K562 (cell line): Measurements from ENCODE around the gene NPFF. TPM values are rescaled to one million over a fixed set of nuclear protein-coding genes. Genes with fewer than 3 reads are reported as not detected.
A peak's percentile ranks its signal among the peaks of the same experiment; 100 is the strongest.

Experiments used
- ATAC-seq: fragments of 200-7000 bp; cut with Tn5 transposase; 3 replicates; pipeline ENCODE4 v1.9.1; 2020; ENCODE audit warnings: moderate library complexity
- BruUV-seq: library from RNA; stranded (reverse); fragments of 400-500 nt; replicated peaks from 2 replicates; lab custom pipeline; 2021; lab: Mats Ljungman, UMichigan
- CTCF ChIA-PET: fragments of 300-600 bp; formaldehyde crosslinking; extraction: SDS; loops from one replicate; lab custom pipeline; 2021; ENCODE audit warnings: low intra/inter-chr PET ratio; lab: Yijun Ruan, JAX
- POLR2A ChIA-PET: fragments of 300-600, 350-650 bp; sonication (Branson Sonifier 250); formaldehyde crosslinking; extraction: SDS; loops from one replicate; lab custom pipeline; 2021; ENCODE audit warnings: antibody characterized with exemption, inconsistent platforms; lab: Yijun Ruan, JAX
- DNase-seq, 4 experiments: peaks; one replicate each; pipeline versions ENCODE4 v3.0.0 to v3.0.0-alpha.2; 2011 to 2018; ENCODE audit warnings: low spot score in 3 of 4, mixed read lengths in 3 of 4; ENCODE audit errors: extremely low read depth in 1 of 4
- FAIRE-seq: peaks from 2 replicates; lab custom pipeline; 2011; peaks lifted over from hg19 to GRCh38; lab: Jason Lieb, UNC
- H2AFZ ChIP-seq: 2 replicates; pipeline ENCODE4 v1.6.0; 2011; ENCODE audit warnings: low read depth, low read length, control low read depth, inconsistent platforms
- H3K27ac ChIP-seq: fragments of 200-600 bp; 3 replicates; pipeline ENCODE4 v1.8.0; 2011; ENCODE audit warnings: low read depth, mild to moderate bottlenecking, control low read depth, inconsistent platforms, low read length, moderate library complexity, mixed read lengths; ENCODE audit errors: extremely low read depth
- H3K27me3 ChIP-seq, 2 experiments: fragments of 300-600 bp in 1 of 2; 2 replicates in 1 of 2; 3 replicates in 1 of 2; pipeline versions ENCODE4 v1.6.0 to v1.8.0; 2011; ENCODE audit warnings: inconsistent platforms in 2 of 2, low read length in 2 of 2, mild to moderate bottlenecking in 1 of 2, mixed read lengths in 1 of 2, moderate library complexity in 1 of 2; ENCODE audit not compliant: control insufficient read depth in 2 of 2, insufficient read depth in 2 of 2
- H3K36me3 ChIP-seq: fragments of 300-600 bp; 3 replicates; pipeline ENCODE4 v1.8.0; 2011; ENCODE audit warnings: mild to moderate bottlenecking, low read length, inconsistent platforms; ENCODE audit not compliant: control insufficient read depth, insufficient read depth
- H3K4me1 ChIP-seq, 2 experiments: fragments of 200-600 bp in 1 of 2; replicated peaks in 1 of 2; 2 replicates in 1 of 2; 3 replicates in 1 of 2; pipeline versions ENCODE4 v1.5.1 to v1.8.0; 2011; ENCODE audit warnings: inconsistent platforms in 2 of 2, low read length in 2 of 2, mild to moderate bottlenecking in 1 of 2, mixed read lengths in 1 of 2, moderate library complexity in 1 of 2; ENCODE audit not compliant: control insufficient read depth in 2 of 2, insufficient read depth in 2 of 2
- H3K4me2 ChIP-seq: 2 replicates; pipeline ENCODE4 v1.6.1; 2011; ENCODE audit warnings: low read length, control low read depth, inconsistent platforms, mixed read lengths; ENCODE audit not compliant: insufficient read depth
- H3K4me3 ChIP-seq: fragments of 200-600 bp; sonication (generic), shearing (Covaris generic); 2 replicates; pipeline ENCODE4 v1.5.1; 2016; ENCODE audit warnings: control low read depth, inconsistent platforms
- H3K79me2 ChIP-seq: fragments of 200-600 bp; 3 replicates; pipeline ENCODE4 v1.8.0; 2011; ENCODE audit warnings: low read length, inconsistent platforms; ENCODE audit not compliant: control insufficient read depth, insufficient read depth
- H3K9ac ChIP-seq, 2 experiments: 2 replicates each; pipeline versions ENCODE4 v1.6.0 to v1.6.1; 2011; ENCODE audit warnings: low read depth in 2 of 2, low read length in 2 of 2, control low read depth in 1 of 2, inconsistent platforms in 1 of 2, mild to moderate bottlenecking in 1 of 2, mixed read lengths in 1 of 2; ENCODE audit not compliant: insufficient read depth in 1 of 2
- H3K9me1 ChIP-seq: one replicate; pipeline ENCODE4 v1.6.0; 2011; ENCODE audit warnings: inconsistent platforms, mild to moderate bottlenecking, low read length, moderate library complexity; ENCODE audit not compliant: control insufficient read depth, insufficient read depth
- H3K9me3 ChIP-seq: replicated peaks from 2 replicates; pipeline ENCODE4 v1.5.1; 2011; ENCODE audit warnings: low read depth, low read length, inconsistent platforms; ENCODE audit not compliant: control insufficient read depth, insufficient read depth
- H4K20me1 ChIP-seq: replicated peaks from 2 replicates; pipeline ENCODE4 v1.6.1; 2011; ENCODE audit warnings: low read length, inconsistent platforms, mixed read lengths; ENCODE audit not compliant: control insufficient read depth, insufficient read depth
- CBX1 ChIP-seq: sonication (generic); IDR thresholded peaks from 2 replicates; pipeline ENCODE4 v1.6.1; 2016; ENCODE audit warnings: antibody characterized with exemption, low read depth, mild to moderate bottlenecking
- CTCF ChIP-seq, 3 experiments: IDR thresholded peaks in 2 of 3; conservative IDR thresholded peaks in 1 of 3; 2 replicates each; pipeline ENCODE4 v1.5.1; 2011 to 2012; ENCODE audit warnings: low read length in 3 of 3, mild to moderate bottlenecking in 3 of 3, control low read depth in 2 of 3, improper control_type of control experiment in 1 of 3, inconsistent platforms in 1 of 3, low read depth in 1 of 3, mixed read lengths in 1 of 3, moderate library complexity in 1 of 3; ENCODE audit not compliant: insufficient read depth in 2 of 3
- NCOA4 ChIP-seq: fragments of 450-650 bp; IDR thresholded peaks from 2 replicates; pipeline ENCODE4 v1.6.1; 2018; ENCODE audit warnings: mild to moderate bottlenecking; ENCODE audit not compliant: partially characterized antibody
- NCOA6 ChIP-seq: fragments of 450-650 bp; IDR thresholded peaks from 2 replicates; pipeline ENCODE4 v1.6.1; 2017; ENCODE audit warnings: mild to moderate bottlenecking
- PATZ1 ChIP-seq: fragments of 250-450 bp; sonication (Bioruptor Pico); IDR thresholded peaks from 2 replicates; pipeline ENCODE4 v1.5.0; 2020; ENCODE audit warnings: mild to moderate bottlenecking, borderline replicate concordance
- RAD21 ChIP-seq, 2 experiments: fragments of 250-450 bp in 1 of 2; fragments of 450-650 bp in 1 of 2; sonication (Bioruptor Pico) in 1 of 2; formaldehyde crosslinking in 1 of 2; IDR thresholded peaks in 1 of 2; conservative IDR thresholded peaks in 1 of 2; 2 replicates each; pipeline versions ENCODE4 v1.4.0 to v1.8.0; 2020 to 2022; ENCODE audit warnings: mild to moderate bottlenecking in 2 of 2, moderate library complexity in 1 of 2
- TAF7 ChIP-seq: fragments of 450-650 bp; IDR thresholded peaks from 2 replicates; pipeline ENCODE4 v1.6.1; 2016; ENCODE audit warnings: missing genetic modification characterization, missing compliant biosample characterization
- XRCC5 ChIP-seq: fragments of 200-400 bp; formaldehyde crosslinking; IDR thresholded peaks from 2 replicates; pipeline ENCODE4 v1.6.1; 2017; ENCODE audit warnings: low read depth, mild to moderate bottlenecking, low read length
- WGBS: fragments of 100-300 bp; shearing (Covaris generic); methylation state at CpG from one replicate; pipeline ENCODE4 v1.1.6; 2016; ENCODE audit warnings: low coverage, mixed read lengths; ENCODE audit not compliant: insufficient coverage; ENCODE audit errors: missing lambda C conversion rate; 5-methylcytosine and 5-hydroxymethylcytosine counted together
- in situ Hi-C: fragments of 300-500 bp; cut with MboI; formaldehyde crosslinking; loops from 4 replicates; pipeline ENCODE4 v1.15.0; 2018; ENCODE audit warnings: inconsistent platforms, mixed read lengths
- intact Hi-C: fragments of 100-400 bp; cut with micrococcal nuclease; formaldehyde crosslinking; loops from 2 replicates; pipeline ENCODE4 v1.14.2; 2022
- polyA plus RNA-seq, 8 experiments: library from polyadenylated mRNA; depleted of rRNA in 4 of 8; stranded (reverse) in 5 of 8; unstranded in 3 of 8; fragments of >200 nt; fragmentation: Nextera tagmentation in 2 of 8; fragmentation: Illumina TruSeq in 1 of 8; extraction: Ambion mirVana in 2 of 8; extraction: Trizol in 1 of 8; gene quantifications; 2 replicates each; pipeline versions ENCODE4 v1.2.1 to v1.2.3, GENCODE V29; 2011 to 2014; ENCODE audit warnings: inconsistent platforms in 1 of 8, missing spikeins in 1 of 8
- total RNA-seq, 7 experiments: library from RNA; depleted of rRNA in 6 of 7; stranded (reverse); fragments of >200 nt in 6 of 7; fragmentation: Illumina TruSeq in 2 of 7; extraction: Trizol in 2 of 7; gene quantifications; 2 replicates each; pipeline versions ENCODE4 v1.2.1 to v1.2.3, GENCODE V29; 2011 to 2021; ENCODE audit warnings: low replicate concordance in 1 of 7

Gene NPFF
- total and polyA plus RNA-seq, 9 of the 15 experiments (the other 6 are each of a cell fraction or from before 2014, with no cell fraction given): 0.15 to 1.2 (median 0.55) TPM; not detected in 6

- TF ChIP-seq CBX1 (no peak), NCOA4 (no peak)
Observed at GRCh38 chr12:53505086-53505485, 2.2 kb downstream of the NPFF start (continued).

GRCh38 chr12:53504004-53504920 is 3.0 kb downstream of the NPFF start:
- WGBS: 81% methylated on average over 12 of the region's 14 CpGs
- ChIA-PET CTCF (interaction anchor here (0.7 kb wide), 1 partner anchor 152 kb away, joined by 3 read pairs; no protein-coding TSS in a partner anchor), POLR2A (interaction anchor here (0.6 to 1.1 kb wide), 5 partner anchors 11 to 328 kb away, joined by 3 read pairs; no protein-coding TSS in a partner anchor)
- ATAC-seq: no peak
- Histone ChIP-seq H3K27me3 (no peaks in the 10 kb centered on the region), H3K27ac (no peak overlapping the region), H3K36me3 (peaks cover 44% of the 10 kb centered on the region; the same call in 2 of the 3 replicates), H3K4me2 (no peak overlapping the region), H2AFZ (no peak overlapping the region), H3K79me2 (peaks cover 27% of the 10 kb centered on the region), H3K4me1 (peaks cover 18 to 31% of the 10 kb centered on the region in 2 experiments; a peak in 4 of 5 replicates), H4K20me1 (no peaks in the 10 kb centered on the region), H3K9ac (peak overlapping the region in 1 of 2 experiments; percentile 2; a peak in 1 of 4 replicates), H3K9me3 (no peaks in the 10 kb centered on the region), H3K4me3 (no peak overlapping the region), H3K9me1 (no peaks in the 10 kb centered on the region)
- in situ Hi-C loops (loop anchor here (10.0 kb wide), 1 partner anchor 179 kb away; the partner anchor contains the start of gene AAAS), intact Hi-C loops (loop anchor here (10.0 kb wide), 1 partner anchor 439 kb away; no protein-coding TSS in a partner anchor)
- no peak for FAIRE-seq
- TF ChIP-seq CTCF (IDR thresholded peaks at IDR 0.05 in 2 of 3, conservative IDR thresholded peaks at IDR 0.05 in 1 of 3; ENCODE audit: insufficient read depth in 2 of 3, low read depth in 1 of 3, low read length in 3 of 3) (peak in 2 of 3 experiments; percentile 7 to 17; a peak in 2 of 6 replicates), TAF7 (no peak), PATZ1 (CRISPR knock-in tag) (no peak), XRCC5 (no peak), NCOA6 (no peak), RAD21 (CRISPR knock-in tag; conservative IDR thresholded peaks at IDR 0.05 in 1 of 2, IDR thresholded peaks at IDR 0.05 in 1 of 2) (peak in 1 of 2 experiments; percentile 32; a peak in 2 of 4 replicates)
- no TSS peak for BruUV-seq
- no peak for DNase-seq
